Immature natural killer cell (primary cell): ENCODE results near the gene NDST1. TPM values are rescaled to one million over a fixed set of nuclear protein-coding genes. Genes with fewer than 3 reads are reported as not detected.

Source experiments
- DNase-seq, 3 donors: peaks; one replicate each; pipeline ENCODE4 v3.0.0; 2022; ENCODE audit warnings: mixed read lengths in 1 of 3
- H3K27ac Mint-ChIP-seq, 6 donors: one replicate each; pipeline ENCODE4 v1.8.0; 2020; ENCODE audit warnings: mixed read lengths in 6 of 6, mild to moderate bottlenecking in 5 of 6, inconsistent platforms in 4 of 6, moderate library complexity in 3 of 6
- H3K27me3 Mint-ChIP-seq, 3 donors: one replicate each; pipeline ENCODE4 v1.8.0; 2020 to 2021; ENCODE audit warnings: low read depth in 3 of 3, mild to moderate bottlenecking in 3 of 3, mixed read lengths in 3 of 3, moderate library complexity in 3 of 3, inconsistent platforms in 1 of 3
- H3K36me3 Mint-ChIP-seq, 3 donors: one replicate each; pipeline ENCODE4 v1.8.0; 2020; ENCODE audit warnings: mixed read lengths in 3 of 3, inconsistent platforms in 2 of 3, mild to moderate bottlenecking in 2 of 3
- H3K4me1 Mint-ChIP-seq, 2 donors: one replicate each; pipeline ENCODE4 v1.8.0; 2020; ENCODE audit warnings: inconsistent platforms in 2 of 2, mild to moderate bottlenecking in 2 of 2, mixed read lengths in 2 of 2, moderate library complexity in 1 of 2
- H3K4me3 Mint-ChIP-seq, 5 donors: one replicate each; pipeline ENCODE4 v1.8.0; 2020; ENCODE audit warnings: mild to moderate bottlenecking in 5 of 5, mixed read lengths in 5 of 5, inconsistent platforms in 3 of 5, moderate library complexity in 3 of 5
- H3K9me3 Mint-ChIP-seq, 6 donors: one replicate each; pipeline ENCODE4 v1.8.0; 2020; ENCODE audit warnings: mild to moderate bottlenecking in 6 of 6, mixed read lengths in 6 of 6, inconsistent platforms in 4 of 6, moderate library complexity in 3 of 6
- polyA plus RNA-seq, 3 donors: library from polyadenylated mRNA; unstranded; fragments of 300-500 nt; fragmentation: Illumina TruSeq; gene quantifications; one replicate each; pipeline ENCODE4 v1.2.3, GENCODE V29; 2021

NDST1 gene
- polyA plus RNA-seq, 3 donors from 2014 or later = 1.2 to 3.2 (median 1.4) TPM

DNA sequence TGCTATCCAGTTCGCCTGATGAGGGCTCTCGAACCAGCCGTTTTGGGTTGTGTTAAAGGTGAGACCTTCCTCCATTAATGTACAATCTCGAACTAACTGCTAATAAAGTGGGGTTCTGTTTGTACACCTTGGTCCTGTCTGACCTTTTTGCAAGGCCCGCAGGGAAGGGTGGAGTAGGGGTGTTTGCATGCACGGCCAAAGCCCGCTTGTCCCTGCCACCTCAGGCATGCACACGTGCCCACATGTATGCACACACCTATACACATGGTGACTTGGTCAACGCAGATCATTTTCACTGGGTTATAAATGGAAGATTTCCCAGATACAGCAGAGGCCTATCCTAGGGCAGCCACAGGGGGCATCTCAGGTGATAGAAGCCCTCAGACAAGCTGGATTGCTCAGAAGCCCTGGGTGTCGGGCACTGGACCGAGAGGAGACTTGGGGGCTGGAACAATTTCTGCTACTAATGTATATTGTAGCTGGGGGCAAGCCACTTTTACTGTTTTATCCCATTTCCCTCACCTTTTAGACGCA is 50.2 kb downstream of the NDST1 start:
- Mint-ChIP-seq H3K36me3 (no peaks in the 10 kb centered on the region), H3K27ac (no peak overlapping the region), H3K27me3 (peaks cover 0 to 2% (median 0%) of the 10 kb centered on the region in 3 donors), H3K4me1 (no peaks in the 10 kb centered on the region), H3K4me3 (no peak overlapping the region), H3K9me3 (no peaks in the 10 kb centered on the region)
- no peak for DNase-seq

DNA sequence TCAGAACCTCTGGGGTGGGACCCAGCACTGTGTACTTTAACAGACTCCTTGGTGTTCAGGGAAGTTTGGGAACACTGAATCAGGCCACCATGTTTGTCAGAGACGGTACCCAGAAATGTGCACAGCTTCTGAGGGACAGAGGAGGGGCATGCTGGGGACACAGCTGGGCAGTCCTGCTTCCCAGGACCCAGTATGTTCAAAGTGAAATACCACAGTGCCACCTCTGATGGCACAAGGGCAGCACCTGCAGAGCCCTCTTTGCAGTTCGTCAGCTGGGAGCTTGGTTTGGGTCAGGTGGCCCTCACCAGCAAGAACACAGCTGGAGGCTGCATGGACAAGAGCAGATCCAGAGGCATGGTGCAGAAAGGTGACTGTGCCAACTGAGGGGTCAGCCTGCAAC is 51.2 kb downstream of the NDST1 start:
- Mint-ChIP-seq H3K27me3 (peaks cover 0 to 2% (median 2%) of the 10 kb centered on the region in 3 donors), H3K4me1 (no peaks in the 10 kb centered on the region), H3K9me3 (no peaks in the 10 kb centered on the region)

DNA sequence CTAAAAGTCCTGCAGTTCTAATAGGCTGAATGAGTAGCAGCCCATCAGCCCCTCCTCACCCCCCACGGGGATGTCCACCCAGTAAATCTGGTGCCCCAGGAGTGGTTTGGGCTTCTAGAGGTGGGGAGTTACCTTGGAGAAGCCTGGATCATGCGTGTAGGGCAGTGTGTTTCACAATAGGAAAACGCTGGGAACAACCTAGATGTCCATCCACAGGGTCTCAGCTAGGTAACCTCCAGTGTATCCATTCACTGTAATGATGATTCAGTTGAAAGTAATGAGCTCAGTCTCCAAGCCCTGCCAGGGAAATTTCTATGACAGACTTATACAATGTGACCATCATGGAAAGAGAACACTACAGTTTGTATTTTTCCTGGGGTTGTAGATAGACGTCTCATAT is 51.8 kb downstream of the NDST1 start:
- no peak overlapping the region for H3K4me3 Mint-ChIP-seq
- no peaks in the 10 kb centered on the region for H3K4me1 Mint-ChIP-seq
- H3K27ac Mint-ChIP-seq = no peak overlapping the region
- peaks cover 0 to 3% (median 2%) of the 10 kb centered on the region in 3 donors for H3K27me3 Mint-ChIP-seq
- no peaks in the 10 kb centered on the region for H3K36me3 Mint-ChIP-seq
- H3K9me3 Mint-ChIP-seq = no peaks in the 10 kb centered on the region
- DNase-seq = no peak

More for the DNA sequence above, 51.2 kb downstream of the NDST1 start:
- H3K36me3 Mint-ChIP-seq = no peaks in the 10 kb centered on the region
- DNase-seq = no peak
- H3K4me3 Mint-ChIP-seq = no peak overlapping the region
- no peak overlapping the region for H3K27ac Mint-ChIP-seq

DNA sequence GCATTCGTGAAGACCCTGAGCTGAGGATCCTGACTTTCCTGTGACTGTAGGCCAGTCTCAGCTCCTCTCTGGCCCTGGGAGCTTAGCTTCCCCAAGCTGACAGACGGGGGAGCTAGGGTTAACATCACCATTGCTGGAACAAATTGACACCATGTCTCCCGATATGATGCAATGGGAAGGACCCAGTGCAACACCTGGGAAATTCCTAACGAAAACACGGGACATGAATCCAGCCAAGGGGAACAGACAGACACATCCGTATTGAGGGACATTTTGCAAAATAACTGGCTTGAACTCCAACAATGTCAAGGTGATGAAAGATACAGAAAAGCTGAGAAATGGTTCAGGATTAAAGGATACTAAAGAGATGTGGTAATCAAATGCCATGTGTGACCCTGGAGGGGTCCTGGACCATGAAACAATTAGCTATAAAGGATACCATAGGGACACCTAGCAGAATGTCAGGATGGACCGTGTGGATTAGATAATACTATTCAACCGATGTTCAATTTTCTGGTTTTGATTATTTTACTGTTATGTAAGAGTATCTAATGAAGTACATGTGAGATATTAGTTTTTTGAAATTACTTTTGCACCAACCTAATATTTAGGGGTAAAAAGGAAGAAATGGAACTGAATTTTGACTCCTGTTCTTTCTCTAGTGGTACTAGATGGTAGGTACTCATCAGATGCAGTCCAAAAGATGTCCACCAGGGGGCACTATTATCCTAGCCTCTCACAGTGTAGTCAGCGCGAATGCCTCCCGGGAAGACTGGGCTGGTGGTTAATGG is 52.7 kb downstream of the NDST1 start:
- peak; percentile 72 to 76 (median 73) for DNase-seq
- H3K4me3 Mint-ChIP-seq = no peak overlapping the region
- peaks cover 0 to 3% (median 2%) of the 10 kb centered on the region in 3 donors for H3K27me3 Mint-ChIP-seq
- no peaks in the 10 kb centered on the region for H3K36me3 Mint-ChIP-seq
- H3K27ac Mint-ChIP-seq = no peak overlapping the region
- no peaks in the 10 kb centered on the region for H3K4me1 Mint-ChIP-seq
- no peaks in the 10 kb centered on the region for H3K9me3 Mint-ChIP-seq

DNA sequence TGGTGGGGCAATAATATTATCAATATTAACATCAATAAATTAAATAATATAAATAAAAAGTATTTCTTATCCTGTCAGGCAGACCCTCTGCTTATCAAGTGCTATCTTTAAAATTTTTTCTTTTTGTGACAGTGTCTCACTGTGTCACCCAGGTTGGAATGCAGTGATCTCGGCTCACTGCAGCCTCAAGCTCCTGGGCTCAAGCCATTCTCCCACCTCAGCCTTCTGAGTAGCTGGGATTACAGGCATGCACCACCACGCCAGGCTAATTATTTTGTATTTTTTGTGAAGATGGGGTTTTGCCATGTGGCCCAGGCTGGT is 53.2 kb downstream of the NDST1 start:
- no peak overlapping the region for H3K4me3 Mint-ChIP-seq
- no peaks in the 10 kb centered on the region for H3K36me3 Mint-ChIP-seq
- H3K4me1 Mint-ChIP-seq = no peaks in the 10 kb centered on the region
- H3K27me3 Mint-ChIP-seq = peaks cover 0 to 3% (median 2%) of the 10 kb centered on the region in 3 donors
- H3K27ac Mint-ChIP-seq = no peak overlapping the region
- no peaks in the 10 kb centered on the region for H3K9me3 Mint-ChIP-seq
- no peak for DNase-seq

DNA sequence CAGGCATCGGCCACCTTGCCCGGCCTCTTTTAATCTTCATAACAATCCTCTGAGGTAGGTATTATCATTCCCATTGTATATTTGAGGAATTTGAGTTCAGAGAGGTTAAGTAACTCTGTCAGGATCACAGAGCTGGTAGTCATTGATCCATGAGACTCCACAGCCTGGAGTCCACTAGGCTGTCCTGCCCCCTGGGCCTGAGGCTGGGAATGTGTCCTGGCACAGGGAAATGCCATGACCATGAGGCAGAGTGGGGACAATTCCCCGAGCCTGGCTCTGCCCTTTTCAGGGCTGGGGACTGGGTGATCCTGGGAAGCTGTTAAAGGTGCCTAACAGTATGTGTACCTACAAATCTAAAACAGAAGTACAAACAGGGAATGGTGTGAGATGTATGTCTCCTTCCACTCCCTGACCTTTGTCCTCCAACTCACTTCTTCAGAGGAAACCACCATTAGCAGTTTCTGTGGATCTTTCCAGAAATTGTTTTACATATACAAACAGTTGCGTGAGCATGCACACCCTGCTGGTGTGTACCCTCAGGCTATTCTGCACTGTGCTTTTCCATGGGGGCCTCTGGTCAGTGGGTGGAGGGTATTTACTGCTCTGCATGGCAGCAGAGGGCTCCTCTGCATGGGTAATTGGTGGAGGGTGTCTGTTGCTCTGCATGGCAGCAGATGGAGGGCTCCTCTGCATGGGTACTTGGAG is 53.8 kb downstream of the NDST1 start:
- Mint-ChIP-seq H3K4me3 (no peak overlapping the region), H3K4me1 (no peaks in the 10 kb centered on the region), H3K36me3 (no peaks in the 10 kb centered on the region), H3K27me3 (peaks cover 0 to 3% (median 2%) of the 10 kb centered on the region in 3 donors), H3K9me3 (no peaks in the 10 kb centered on the region), H3K27ac (peak overlapping the region in 1 of 6 donors; percentile 19)
- no peak for DNase-seq

DNA sequence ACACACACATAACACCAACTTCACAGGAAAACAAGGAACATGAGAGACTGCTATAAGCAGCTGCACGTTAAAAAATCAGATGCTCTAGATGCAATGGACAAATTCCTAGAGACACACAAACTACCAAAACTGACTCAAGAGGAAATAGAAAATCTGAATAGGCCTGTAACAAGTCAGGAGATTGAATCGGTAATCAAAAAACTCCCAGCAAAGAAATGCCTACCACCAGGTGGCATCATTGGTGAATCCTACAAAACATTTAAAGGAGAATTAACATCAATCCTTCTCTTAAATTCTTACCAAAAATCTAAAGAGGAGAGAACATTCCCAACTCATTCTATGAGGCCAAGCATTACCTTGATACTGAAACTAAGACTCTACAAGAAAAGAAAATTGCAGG is 54.9 kb downstream of the NDST1 start:
- Mint-ChIP-seq H3K36me3 (no peaks in the 10 kb centered on the region), H3K27me3 (peaks cover 0 to 3% (median 2%) of the 10 kb centered on the region in 3 donors), H3K27ac (no peak overlapping the region), H3K4me1 (no peaks in the 10 kb centered on the region), H3K9me3 (no peaks in the 10 kb centered on the region), H3K4me3 (no peak overlapping the region)
- peak in 1 of 3 donors; percentile 14 for DNase-seq

DNA sequence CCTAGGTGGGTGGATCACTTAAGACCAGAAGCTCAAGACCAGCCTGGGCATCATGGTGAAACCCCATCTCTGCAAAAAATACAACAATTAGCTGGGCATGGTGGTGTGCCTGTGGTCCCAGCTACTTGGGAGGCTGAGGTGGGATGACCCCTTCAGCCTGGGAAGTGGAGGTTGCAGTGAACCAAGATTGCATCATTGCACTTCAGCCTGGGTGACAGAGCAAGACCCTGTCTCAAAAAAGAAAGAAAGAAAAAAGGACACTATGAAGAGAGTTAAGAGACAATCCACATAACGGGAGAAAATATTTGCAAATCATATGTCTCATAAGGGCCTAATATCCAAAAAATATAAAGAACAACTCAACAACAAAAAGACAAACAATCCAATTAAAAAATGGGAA is 57.9 kb downstream of the NDST1 start:
- Mint-ChIP-seq H3K9me3 (no peaks in the 10 kb centered on the region), H3K27ac (no peak overlapping the region), H3K27me3 (peaks cover 0 to 3% (median 2%) of the 10 kb centered on the region in 3 donors), H3K4me3 (no peak overlapping the region), H3K4me1 (no peaks in the 10 kb centered on the region), H3K36me3 (no peaks in the 10 kb centered on the region)
- no peak for DNase-seq

DNA sequence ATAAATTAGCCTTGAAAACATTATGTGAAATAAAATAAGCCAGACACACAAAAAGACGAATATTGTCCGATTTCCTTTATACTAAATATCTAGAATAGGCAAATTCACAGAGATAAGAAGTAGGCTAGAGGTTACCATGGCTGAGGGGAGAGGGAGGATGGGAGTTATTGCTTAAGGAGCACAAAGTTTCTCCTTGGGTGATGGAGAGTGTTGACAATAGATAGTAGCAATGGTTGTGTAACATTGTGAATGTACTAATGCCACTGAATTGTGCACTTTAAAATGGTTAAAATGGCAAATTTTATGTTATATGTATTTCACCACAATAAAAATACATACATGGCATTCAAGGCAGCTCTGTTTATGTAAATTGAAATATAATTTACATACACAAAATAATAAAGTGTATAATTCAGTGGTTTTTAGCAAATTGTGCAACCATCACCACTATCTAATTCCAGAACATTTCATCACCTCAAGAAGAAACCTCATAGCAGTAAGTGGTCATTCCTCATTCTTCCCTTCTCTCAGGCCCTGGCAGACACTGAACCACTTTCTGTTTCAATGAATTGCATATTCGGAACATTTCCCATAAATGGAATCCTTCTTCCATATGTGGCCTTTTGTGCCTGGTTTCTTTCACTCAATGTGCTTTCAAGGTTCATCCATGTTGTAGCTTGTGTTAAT is 59.2 kb downstream of the NDST1 start:
- no peak for DNase-seq
- Mint-ChIP-seq H3K4me1 (no peaks in the 10 kb centered on the region), H3K9me3 (no peaks in the 10 kb centered on the region), H3K27me3 (peaks cover 0 to 3% (median 0%) of the 10 kb centered on the region in 3 donors), H3K4me3 (no peak overlapping the region), H3K27ac (no peak overlapping the region), H3K36me3 (no peaks in the 10 kb centered on the region)

DNA sequence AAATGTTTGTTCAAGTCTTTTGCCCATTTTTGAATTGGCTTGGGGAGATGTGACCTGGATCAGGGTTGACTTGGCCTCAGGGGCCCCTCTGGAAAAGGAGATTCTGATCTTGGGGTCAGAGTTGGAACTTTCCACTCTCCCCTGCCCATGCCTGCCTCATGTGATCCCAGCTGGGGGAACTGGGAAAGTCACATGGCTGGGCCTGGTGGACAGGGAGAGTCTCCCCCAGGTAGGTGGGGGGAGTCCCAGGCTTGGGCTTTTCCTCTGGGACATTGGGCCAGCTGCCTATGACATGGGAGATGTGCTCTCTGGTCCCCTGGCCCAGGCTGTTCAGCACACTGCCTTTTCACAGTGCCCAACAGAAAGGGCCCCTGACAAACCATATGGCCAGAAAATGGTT is 60.7 kb downstream of the NDST1 start:
- Mint-ChIP-seq H3K36me3 (no peaks in the 10 kb centered on the region), H3K4me1 (no peaks in the 10 kb centered on the region), H3K4me3 (no peak overlapping the region), H3K9me3 (no peaks in the 10 kb centered on the region), H3K27ac (no peak overlapping the region), H3K27me3 (peaks cover 0 to 3% (median 2%) of the 10 kb centered on the region in 3 donors)
- no peak for DNase-seq

DNA sequence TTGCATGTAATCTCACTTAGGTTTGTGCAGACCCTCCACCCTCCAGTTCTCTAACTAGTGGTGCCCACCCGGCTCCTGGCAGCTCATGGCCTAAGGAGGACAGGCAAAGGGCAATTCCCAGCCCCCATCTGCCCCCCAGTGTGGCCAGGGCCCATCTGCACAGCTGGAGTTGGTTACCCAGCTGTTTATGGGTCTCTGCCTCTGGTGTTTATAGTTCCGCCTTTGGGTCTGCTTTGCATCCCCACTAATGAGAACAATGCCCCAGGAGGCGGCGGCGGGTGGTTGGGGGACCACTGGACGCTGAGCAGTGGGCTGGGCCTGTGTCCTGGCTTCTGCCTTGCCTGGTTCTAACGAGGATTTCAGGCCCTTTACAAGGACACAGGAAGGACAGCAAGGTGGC is 62.4 kb downstream of the NDST1 start:
- Mint-ChIP-seq H3K27ac (no peak overlapping the region), H3K4me1 (no peaks in the 10 kb centered on the region), H3K9me3 (no peaks in the 10 kb centered on the region), H3K4me3 (no peak overlapping the region), H3K27me3 (peaks cover 0 to 2% (median 0%) of the 10 kb centered on the region in 3 donors), H3K36me3 (no peaks in the 10 kb centered on the region)
- DNase-seq = no peak

DNA sequence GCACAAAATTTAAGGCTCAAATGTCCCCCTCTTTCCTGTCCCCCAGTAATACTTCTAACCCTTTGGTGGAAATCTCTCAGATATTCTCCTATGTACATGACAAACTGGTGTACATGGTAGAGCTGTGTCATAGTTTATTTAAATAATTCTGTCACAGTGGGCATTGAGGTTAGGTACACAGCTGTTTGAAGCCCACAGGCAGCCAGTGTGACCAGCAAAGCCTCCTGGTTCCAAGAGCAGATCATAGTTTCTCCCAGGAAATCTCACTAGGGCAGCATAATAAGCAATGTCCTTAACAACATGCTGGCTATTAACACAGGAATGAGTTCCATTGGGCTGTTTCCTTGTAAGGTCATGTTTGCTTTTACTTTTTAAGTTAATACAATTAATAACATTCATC is 63.9 kb downstream of the NDST1 start:
- Mint-ChIP-seq H3K4me1 (no peaks in the 10 kb centered on the region), H3K27ac (no peak overlapping the region)
- no peak for DNase-seq

DNA sequence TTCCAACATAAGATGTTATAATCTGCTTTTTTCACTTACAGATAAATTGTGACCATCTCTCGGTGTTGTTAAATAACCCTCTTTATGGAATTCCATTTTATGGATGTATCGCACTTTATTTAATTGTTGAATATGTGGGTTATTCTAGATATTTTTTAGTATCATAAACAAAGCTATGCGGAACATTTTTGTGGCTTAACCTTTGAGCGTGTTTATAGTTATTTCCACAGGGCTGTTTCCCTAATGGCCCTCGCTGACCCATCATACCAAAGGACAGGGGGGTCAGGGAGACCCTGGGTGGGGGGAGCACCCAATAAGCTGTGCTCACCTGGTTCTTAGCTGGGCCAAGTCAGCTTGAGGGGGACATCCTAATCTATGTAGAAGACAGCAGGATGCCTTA is 65.3 kb downstream of the NDST1 start:
- Mint-ChIP-seq H3K27ac (peak overlapping the region in 1 of 6 donors; percentile 6), H3K27me3 (peaks cover 0 to 6% (median 0%) of the 10 kb centered on the region in 3 donors), H3K9me3 (no peaks in the 10 kb centered on the region), H3K4me1 (no peaks in the 10 kb centered on the region), H3K4me3 (no peak overlapping the region), H3K36me3 (no peaks in the 10 kb centered on the region)
- DNase-seq = no peak

More for the DNA sequence above, 63.9 kb downstream of the NDST1 start:
- no peaks in the 10 kb centered on the region for H3K36me3 Mint-ChIP-seq
- H3K27me3 Mint-ChIP-seq = peaks cover 0 to 2% (median 0%) of the 10 kb centered on the region in 3 donors
- no peaks in the 10 kb centered on the region for H3K9me3 Mint-ChIP-seq
- no peak overlapping the region for H3K4me3 Mint-ChIP-seq
